K562 (cell line): Measurements from ENCODE around the gene SLC8A1.

ENCODE experiments used
- BCL6 ChIP-seq: fragments of 250-450 bp; sonication (Bioruptor Pico); IDR thresholded peaks from 2 replicates; pipeline ENCODE4 v1.4.0; 2020
- CREB1 ChIP-seq, 2 experiments: sonication (generic) in 1 of 2; formaldehyde crosslinking in 1 of 2; IDR thresholded peaks; 2 replicates each; pipeline versions ENCODE4 v1.6.1 to v1.8.0; 2012 to 2022; ENCODE audit warnings: inconsistent platforms in 1 of 2, mild to moderate bottlenecking in 1 of 2, missing genetic modification reagents in 1 of 2, moderate library complexity in 1 of 2
- EP300 ChIP-seq: IDR thresholded peaks from 2 replicates; pipeline ENCODE4 v1.6.1; 2012; ENCODE audit warnings: low read length, improper control_type of control experiment
- EZH2 ChIP-seq: IDR thresholded peaks from 2 replicates; pipeline ENCODE4 v1.6.1; 2012; ENCODE audit warnings: low read depth, mild to moderate bottlenecking, inconsistent platforms, low read length, borderline replicate concordance
- RBM15 ChIP-seq: fragments of 200-400 bp; formaldehyde crosslinking; IDR thresholded peaks from 2 replicates; pipeline ENCODE4 v1.6.1; 2018; ENCODE audit warnings: mild to moderate bottlenecking, low read length, moderate library complexity; ENCODE audit not compliant: insufficient read depth
- SIN3A ChIP-seq, 2 experiments: fragments of 150-350 bp in 1 of 2; IDR thresholded peaks; 2 replicates each; pipeline ENCODE4 v1.6.1; 2011 to 2016; ENCODE audit warnings: borderline replicate concordance in 2 of 2, low read depth in 2 of 2, low read length in 2 of 2, mild to moderate bottlenecking in 2 of 2, moderate library complexity in 2 of 2; ENCODE audit not compliant: control insufficient read depth in 1 of 2
- TCF3 ChIP-seq: sonication (generic); formaldehyde crosslinking; IDR thresholded peaks from 2 replicates; pipeline ENCODE4 v1.4.0; 2020; ENCODE audit warnings: mild to moderate bottlenecking, missing genetic modification reagents
- ZNF217 ChIP-seq: sonication (generic); formaldehyde crosslinking; IDR thresholded peaks from 2 replicates; pipeline ENCODE4 v1.8.0; 2022; ENCODE audit warnings: mild to moderate bottlenecking, missing genetic modification reagents
- TF ChIP-seq, protein P1 (sequence below), 3 experiments: IDR thresholded peaks in 2 of 3; conservative IDR thresholded peaks in 1 of 3; 2 replicates each; pipeline ENCODE4 v1.5.1; 2011 to 2012; ENCODE audit warnings: low read length in 3 of 3, mild to moderate bottlenecking in 3 of 3, control low read depth in 2 of 3, improper control_type of control experiment in 1 of 3, inconsistent platforms in 1 of 3, low read depth in 1 of 3, mixed read lengths in 1 of 3, moderate library complexity in 1 of 3; ENCODE audit not compliant: insufficient read depth in 2 of 3

GRCh38 chr2:40193670-40194026 is 258.2 kb downstream of the SLC8A1 start:
- no peak for TF ChIP-seq SIN3A (IDR thresholded peaks at IDR 0.05; ENCODE audit: borderline replicate concordance in 2 of 2, control insufficient read depth in 1 of 2, low read depth in 2 of 2, low read length in 2 of 2)
- TF ChIP-seq RBM15, result no peak
- TF ChIP-seq, protein P1, sequence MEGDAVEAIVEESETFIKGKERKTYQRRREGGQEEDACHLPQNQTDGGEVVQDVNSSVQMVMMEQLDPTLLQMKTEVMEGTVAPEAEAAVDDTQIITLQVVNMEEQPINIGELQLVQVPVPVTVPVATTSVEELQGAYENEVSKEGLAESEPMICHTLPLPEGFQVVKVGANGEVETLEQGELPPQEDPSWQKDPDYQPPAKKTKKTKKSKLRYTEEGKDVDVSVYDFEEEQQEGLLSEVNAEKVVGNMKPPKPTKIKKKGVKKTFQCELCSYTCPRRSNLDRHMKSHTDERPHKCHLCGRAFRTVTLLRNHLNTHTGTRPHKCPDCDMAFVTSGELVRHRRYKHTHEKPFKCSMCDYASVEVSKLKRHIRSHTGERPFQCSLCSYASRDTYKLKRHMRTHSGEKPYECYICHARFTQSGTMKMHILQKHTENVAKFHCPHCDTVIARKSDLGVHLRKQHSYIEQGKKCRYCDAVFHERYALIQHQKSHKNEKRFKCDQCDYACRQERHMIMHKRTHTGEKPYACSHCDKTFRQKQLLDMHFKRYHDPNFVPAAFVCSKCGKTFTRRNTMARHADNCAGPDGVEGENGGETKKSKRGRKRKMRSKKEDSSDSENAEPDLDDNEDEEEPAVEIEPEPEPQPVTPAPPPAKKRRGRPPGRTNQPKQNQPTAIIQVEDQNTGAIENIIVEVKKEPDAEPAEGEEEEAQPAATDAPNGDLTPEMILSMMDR (IDR thresholded peaks at IDR 0.05 in 2 of 3, conservative IDR thresholded peaks at IDR 0.05 in 1 of 3; ENCODE audit: insufficient read depth in 2 of 3, low read depth in 1 of 3, low read length in 3 of 3), result no peak
- no peak for TF ChIP-seq BCL6 (CRISPR knock-in tag)
- TF ChIP-seq EZH2, result no peak
- TF ChIP-seq ZNF217 (CRISPR knock-in tag), result no peak
- no peak for TF ChIP-seq CREB1 (IDR thresholded peaks at IDR 0.05)
- TF ChIP-seq CREB1 (CRISPR knock-in tag; IDR thresholded peaks at IDR 0.05), result no peak
- no peak for TF ChIP-seq EP300
- TF ChIP-seq TCF3 (CRISPR knock-in tag), result no peak
